ENCODE data around the gene AP2S1.
"Not testable (repeated sequence)": the region's sequence is repeated elsewhere in the genome, so short reads cannot be mapped to it uniquely, and the experiment has no call there.

Gene AP2S1

DNA sequence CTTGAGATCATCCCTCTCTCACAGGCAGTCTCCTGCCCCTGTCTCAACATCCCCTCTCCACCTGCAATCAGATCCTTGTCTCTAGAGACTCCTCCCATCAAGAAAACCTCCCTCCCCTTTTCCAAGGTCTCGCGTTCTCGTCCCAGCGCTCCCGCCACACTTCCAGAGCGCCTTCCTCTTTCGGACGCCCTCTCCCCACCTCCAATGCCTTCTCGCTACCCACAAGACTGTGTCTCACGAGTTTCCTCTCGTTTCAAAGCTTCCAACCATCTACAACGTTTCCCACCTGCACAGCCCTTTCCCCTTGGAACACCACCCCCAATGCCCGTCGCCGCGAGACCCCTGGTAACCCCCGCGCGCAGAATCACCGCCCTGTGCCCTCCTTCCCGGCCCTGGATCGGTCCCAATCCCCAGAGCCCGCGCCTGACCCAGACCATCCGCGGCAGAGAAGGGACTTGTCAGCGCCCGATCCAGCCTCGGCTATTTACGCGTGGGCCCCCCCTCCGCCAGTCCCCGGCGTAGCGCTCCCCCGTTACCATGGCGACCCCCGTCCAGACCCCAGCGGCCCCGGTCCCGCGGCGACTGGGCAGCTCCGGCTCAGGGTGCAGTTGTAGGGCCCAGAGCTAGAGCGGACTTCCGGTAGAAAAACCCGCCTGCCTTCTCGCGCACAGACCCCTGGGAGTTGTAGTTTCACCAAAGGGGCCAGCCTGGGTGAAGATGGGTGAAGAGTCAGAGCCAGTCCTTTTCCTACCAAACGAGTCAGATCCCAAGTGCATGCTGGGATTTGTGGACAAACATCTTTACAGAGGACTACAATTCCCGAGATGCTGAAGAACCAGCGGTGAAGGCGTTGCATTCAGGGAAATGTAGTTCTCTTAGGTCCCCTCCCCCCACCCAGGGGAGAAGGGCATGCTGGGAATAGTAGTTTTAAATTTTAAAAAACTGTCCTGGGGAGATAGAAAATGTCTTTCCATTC, at the start of gene AP2S1:
AP2S1 (minus strand) TSS at position 619 of the 976 bp plus-strand sequence; CDS start at position 539, 80 bp downstream.
- DNase-seq, result peak; percentile 99

GRCh38 chr19:46900341-46900740, 49.7 kb upstream of the AP2S1 start:
- DNase-seq, result no peak

DNA sequence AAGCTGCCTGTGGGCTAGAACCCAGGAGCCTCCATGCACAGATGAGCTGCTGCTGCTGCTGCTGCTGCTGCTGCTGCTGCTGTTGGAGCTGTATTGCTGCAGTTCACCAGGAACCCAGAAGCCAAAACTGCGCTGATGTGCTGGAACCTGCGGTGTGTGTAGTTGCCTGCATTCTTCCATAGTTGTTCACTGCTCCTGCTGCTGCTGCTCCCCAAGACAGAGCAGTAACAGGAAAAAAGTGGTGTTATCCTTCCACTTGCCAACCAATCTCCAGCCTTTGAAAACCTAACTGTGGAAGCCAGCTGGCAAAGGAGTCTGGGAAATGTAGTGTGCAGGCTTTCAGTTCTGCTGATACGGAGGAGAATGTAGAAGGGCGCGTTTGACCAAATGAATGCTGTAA, 48.1 kb upstream of the AP2S1 start:
- no peak for DNase-seq

DNA sequence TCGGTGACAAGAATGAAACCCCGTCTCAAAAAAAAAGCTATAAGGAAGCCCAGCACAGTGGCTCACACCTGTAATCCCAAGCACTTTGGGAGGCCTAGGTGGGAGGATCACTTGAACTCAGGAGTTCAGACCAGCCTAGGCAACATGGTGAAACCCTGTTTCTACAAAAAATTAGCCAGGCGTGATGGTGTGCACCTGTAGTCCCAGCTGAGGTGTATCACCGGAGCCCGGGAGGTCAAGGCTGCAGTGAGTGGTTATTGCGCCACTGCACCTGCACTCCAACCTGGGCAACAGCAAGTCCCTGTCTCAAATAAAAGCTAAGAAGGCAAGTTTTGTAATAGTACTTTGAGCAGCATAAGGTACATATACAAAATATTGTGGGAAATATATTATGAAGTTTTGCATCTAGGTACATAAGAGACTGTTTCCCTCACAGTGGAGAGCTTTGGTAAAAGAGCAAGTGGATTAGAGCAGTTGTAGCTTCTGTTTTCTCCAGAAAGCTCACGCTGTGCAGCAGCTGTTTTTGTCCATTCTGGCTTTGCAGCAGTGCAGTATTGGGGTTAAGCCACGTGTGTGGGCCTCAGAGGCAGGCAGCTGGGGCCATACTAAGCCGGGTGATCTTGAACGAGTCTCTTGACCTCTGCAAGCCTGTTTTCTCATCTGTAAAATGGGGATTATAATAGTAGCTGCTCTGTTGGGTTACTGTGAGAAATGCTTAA, 45.6 kb upstream of the AP2S1 start:
- DNase-seq, result no peak

- DNase-seq, result no peak
Observed at GRCh38 chr19:46892252-46893179, 41.9 kb upstream of the AP2S1 start.

GRCh38 chr19:46890423-46891170, 40.0 kb upstream of the AP2S1 start:
- no peak for DNase-seq

- DNase-seq, result no peak
Observed at GRCh38 chr19:46887240-46887782, 36.7 kb upstream of the AP2S1 start.

DNA sequence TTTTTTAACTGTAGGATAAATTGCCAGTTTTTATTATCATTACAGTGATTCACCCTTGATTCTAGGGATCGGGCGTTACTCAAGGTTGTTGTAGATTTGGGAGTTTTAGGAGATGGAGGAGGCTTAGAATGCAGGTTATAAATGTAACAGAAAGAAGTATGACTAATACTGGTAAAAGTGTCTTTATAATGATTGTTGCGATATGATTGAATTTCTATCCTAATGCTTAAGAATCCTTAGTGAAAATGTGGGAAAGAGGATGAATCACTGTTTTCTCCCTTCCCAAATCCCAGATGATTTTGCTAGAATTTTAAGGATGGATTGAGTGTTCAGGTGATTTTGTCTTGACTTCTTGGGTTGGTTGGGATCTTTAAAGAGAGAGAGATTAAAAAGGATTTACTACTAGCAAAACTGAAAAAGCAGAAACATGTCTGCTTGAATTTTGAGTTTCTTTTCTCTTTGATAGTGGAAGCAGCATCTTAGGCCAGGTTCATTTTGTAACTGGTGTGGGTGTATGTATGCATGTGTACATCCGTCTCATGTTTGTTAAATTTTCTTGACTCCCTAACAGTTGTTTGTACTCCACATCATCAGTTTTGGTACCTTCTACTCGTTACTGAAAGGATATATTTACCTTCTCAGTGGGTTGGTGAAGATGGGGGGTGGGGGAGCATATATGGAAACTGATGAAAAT, 36.0 kb upstream of the AP2S1 start:
- DNase-seq, result no peak

- DNase-seq, result no peak
Observed at GRCh38 chr19:46885411-46885810, 34.8 kb upstream of the AP2S1 start.

DNA sequence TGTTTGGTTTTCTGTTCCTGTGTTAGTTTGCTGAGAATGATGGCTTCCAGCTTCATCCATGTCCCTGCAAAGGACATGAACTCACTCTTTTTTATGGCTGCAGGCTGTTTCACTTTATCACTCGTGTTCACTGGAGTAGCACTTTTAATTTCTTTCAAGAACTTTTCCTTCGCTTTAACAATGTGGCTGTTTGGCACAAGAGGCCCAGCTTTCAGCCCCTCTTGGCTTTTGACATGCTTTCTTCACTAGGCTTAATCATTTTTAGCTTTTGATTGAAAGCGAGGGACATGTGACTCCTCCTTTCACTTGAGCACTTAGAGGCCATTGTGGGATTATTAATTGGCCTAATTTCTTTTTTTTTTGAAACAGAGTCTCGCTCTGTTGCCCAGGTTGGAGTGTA, 32.1 kb upstream of the AP2S1 start:
- not testable (repeated sequence) for DNase-seq

GRCh38 chr19:46882034-46882433, 31.4 kb upstream of the AP2S1 start:
- no peak for DNase-seq

DNA sequence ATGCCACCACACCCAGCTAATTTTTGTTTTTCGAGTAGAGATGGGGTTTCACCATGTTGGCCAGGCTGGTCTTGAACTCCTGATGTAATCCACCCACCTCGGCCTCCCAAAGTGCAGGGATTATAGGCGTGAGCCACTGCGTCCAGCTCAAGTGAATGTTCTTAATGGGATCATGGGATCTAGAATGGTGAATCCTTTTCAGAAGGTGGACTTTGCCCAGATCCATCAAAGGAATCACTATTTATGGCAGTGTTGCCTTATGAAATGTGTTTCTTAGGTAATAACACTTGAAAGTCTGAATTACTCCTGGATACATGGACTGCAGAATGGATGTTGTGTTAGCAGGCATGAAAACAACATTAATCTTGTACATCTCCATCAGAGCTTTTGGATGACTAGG, 30.4 kb upstream of the AP2S1 start:
- no peak for DNase-seq

DNA sequence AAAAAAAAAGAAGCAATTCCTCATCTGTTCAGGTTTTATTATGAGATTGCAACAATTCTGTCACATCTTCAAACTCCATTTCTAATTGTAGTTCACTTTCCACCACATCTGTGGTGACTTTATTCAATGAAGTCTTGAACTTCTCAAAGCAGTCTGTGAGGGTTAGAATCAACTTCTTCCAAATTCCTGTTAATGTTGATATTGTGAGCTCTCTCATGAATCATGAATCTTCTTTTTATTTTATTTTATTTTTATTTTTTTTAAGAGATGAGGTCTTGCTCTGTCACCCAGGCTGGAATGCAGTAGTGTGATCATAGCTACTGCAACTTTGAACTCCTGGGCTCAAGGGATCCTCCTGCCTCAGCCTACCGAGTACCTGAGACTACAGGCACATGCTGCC, 29.8 kb upstream of the AP2S1 start:
- no peak for DNase-seq

- DNase-seq, result no peak
Observed at GRCh38 chr19:46878613-46879375, 28.1 kb upstream of the AP2S1 start.

GRCh38 chr19:46875657-46876056, 25.0 kb upstream of the AP2S1 start:
- no peak for DNase-seq

DNA sequence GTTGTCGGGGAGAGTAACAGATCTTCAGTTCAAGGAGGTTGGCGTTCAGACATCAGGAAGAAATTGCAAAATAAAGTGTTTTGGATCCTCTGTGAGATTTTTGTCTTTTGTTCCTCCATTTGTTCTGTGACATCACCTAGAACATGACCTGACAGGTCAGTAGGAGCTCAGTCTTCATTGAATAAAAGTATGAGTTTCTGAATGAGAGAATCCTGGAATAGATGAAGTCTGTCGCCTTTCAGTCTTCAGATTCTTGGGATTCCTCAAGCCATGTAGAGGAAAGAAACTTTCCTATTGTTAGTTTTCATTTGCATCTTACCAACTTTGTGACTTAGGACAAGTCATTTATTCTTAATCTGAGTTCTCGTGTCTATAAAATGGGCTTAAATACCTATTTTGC, 24.6 kb upstream of the AP2S1 start:
- DNase-seq, result no peak

- DNase-seq, result no peak
Observed at GRCh38 chr19:46872967-46873366, 22.3 kb upstream of the AP2S1 start.

DNA sequence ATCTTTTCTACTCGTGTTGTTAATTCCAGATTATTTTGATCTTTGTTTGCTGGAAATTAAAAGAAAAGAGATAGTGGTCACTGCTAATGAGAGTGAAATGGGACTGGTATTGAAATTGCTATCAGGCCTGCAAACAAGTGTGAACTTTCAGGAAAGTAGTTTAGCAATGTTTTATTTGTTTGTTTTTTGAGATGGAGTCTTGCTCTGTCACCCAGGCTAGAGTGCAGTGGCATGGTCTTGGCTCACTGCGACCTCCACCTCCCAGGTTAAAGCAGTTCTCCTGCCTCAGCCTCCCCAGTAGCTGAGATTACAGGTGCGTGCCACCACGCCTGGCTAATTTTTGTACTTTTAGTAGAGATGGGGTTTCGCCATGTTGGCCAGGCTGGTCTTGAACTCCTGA, 20.5 kb upstream of the AP2S1 start:
- not testable (repeated sequence) for DNase-seq

GRCh38 chr19:46868025-46868802, 17.6 kb upstream of the AP2S1 start:
- DNase-seq, result no peak

- DNase-seq, result no peak
Observed at GRCh38 chr19:46867170-46867569, 16.5 kb upstream of the AP2S1 start.

Data from NCI-H446 treated with DMSO at 0.1 percent for 48 hours (cell line).